LNCaP clone FGC (cell line): ENCODE results near the gene NSDHL.
A peak's percentile ranks its signal among the peaks of the same experiment; 100 is the strongest.

ENCODE experiments used
- DNase-seq: peaks from one replicate; pipeline ENCODE4 v3.0.0-alpha.2; 2011; ENCODE audit warnings: low read depth
- H3K4me3 ChIP-seq: 2 replicates; pipeline ENCODE4 v1.5.1; 2011; ENCODE audit warnings: mild to moderate bottlenecking, low read depth, low read length, control low read depth
- CTCF ChIP-seq: IDR thresholded peaks from 2 replicates; pipeline ENCODE4 v1.5.1; 2012; ENCODE audit warnings: mild to moderate bottlenecking; ENCODE audit not compliant: control insufficient read depth, insufficient read depth; ENCODE audit errors: extremely low read depth

NSDHL gene

DNA sequence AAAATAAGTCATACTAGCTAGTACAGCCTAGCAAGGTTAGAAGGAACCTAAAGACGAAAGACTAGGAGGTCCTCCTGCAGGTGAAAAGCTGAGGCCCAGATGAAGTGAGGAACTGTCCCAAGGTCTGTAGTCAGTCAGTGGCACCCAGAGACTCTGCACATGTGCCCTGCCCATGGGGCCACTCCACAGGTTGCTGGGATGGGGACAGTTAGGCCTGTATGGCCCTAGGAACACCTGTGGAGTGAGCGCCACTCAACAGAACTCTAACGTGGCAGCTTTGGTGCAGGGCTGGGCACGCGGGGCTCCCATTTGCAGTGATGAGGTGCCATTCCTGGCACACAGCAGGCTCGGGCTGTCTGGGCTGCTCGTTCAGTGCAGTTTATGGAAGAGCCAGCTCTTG is 81.8 kb downstream of the NSDHL start:
- no peak for DNase-seq
- no peak for TF ChIP-seq CTCF
- no peak overlapping the region for H3K4me3 ChIP-seq

DNA sequence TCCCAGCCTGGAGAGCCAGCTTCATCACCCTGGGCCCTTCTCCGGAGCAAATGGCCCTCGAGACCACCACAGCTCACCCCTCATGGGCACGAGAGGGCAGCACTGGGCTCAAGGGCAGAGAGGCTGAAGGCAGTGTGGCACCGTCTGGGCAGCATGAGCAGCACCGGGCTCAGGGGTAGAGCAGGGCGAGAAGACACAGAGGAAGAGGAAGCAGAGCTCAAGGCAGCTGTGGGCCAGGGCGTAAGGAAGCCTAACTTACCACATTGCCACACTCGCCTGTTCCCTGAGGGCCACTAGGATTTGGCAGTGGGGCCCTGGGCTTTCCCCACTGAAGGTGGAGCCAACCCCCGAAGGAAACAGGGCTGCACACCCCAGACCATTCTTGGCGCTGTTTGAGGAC is 82.5 kb downstream of the NSDHL start:
- H3K4me3 ChIP-seq, result no peak overlapping the region
- TF ChIP-seq CTCF, result 0 out of 2 replicates have a peak, but pooled peaks have one; percentile 14
- DNase-seq, result no peak

GRCh38 chrX:152913910-152914309 is 83.0 kb downstream of the NSDHL start:
- no peak overlapping the region for H3K4me3 ChIP-seq
- TF ChIP-seq CTCF, result no peak
- DNase-seq, result no peak

DNA sequence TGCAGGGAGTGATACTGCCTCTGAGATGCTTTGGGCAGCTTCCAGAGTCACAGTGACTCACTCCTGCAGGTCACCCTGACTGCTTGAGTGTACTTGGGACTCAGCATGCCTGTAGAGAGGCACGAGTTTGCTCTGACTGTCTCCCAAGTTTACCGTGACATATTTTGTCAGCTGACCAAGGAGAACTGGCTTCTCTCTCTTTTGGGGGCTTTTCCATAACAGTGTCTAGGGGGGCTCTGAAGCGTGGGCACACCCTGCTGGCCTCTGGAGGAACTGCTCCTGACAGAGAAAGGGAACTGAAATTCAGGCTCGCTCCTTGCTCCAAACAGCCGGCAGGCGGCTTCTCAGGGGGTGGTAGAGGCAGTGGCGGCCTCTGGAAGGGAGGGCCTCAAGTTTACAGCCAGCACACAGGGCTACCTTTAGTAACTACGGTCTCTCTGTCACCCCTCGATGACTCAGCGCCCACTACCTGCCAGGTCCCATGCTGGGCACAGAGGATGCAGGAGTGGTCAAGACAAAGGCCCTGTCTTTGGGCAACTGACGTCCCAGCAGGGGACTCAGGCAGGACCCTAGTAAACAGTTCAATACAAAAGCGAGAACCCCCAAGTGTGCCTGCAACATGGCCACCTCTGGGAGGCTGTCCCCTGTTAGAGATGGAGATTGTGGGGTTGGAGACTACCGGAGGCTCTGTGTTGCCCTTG is 84.8 kb downstream of the NSDHL start:
- H3K4me3 ChIP-seq, result no peak overlapping the region
- no peak for DNase-seq
- TF ChIP-seq CTCF, result peak; percentile 39; the same call in 1 of the 2 replicates

- no peak overlapping the region for H3K4me3 ChIP-seq
- no peak for DNase-seq
- no peak for TF ChIP-seq CTCF
Observed at GRCh38 chrX:152917656-152918579, 87.1 kb downstream of the NSDHL start.

DNA sequence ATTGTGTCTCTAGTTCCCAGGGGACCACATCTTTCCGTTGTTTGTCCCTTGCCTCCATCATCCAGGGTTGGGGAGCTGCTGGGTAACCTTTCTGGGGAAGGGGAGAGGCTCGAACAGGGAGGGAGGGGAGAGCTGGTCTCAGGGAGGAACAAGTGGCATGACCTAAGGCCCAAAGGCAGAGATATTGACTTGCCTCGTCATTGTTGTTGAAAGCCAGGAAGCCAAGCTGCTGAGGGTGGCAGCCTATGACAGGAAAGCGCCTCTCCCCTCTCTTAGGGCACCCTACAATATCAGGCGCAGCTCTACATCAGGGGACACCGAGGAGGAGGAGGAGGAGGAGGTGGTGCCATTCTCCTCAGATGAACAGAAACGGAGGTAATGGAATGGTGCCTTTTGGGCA is 87.8 kb downstream of the NSDHL start:
- H3K4me3 ChIP-seq, result no peak overlapping the region
- no peak for DNase-seq
- TF ChIP-seq CTCF, result no peak
